ENCODE results near the gene NNT.
"Not testable (repeated sequence)": the region's sequence is repeated elsewhere in the genome, so short reads cannot be mapped to it uniquely, and the experiment has no call there.

NNT gene

DNA sequence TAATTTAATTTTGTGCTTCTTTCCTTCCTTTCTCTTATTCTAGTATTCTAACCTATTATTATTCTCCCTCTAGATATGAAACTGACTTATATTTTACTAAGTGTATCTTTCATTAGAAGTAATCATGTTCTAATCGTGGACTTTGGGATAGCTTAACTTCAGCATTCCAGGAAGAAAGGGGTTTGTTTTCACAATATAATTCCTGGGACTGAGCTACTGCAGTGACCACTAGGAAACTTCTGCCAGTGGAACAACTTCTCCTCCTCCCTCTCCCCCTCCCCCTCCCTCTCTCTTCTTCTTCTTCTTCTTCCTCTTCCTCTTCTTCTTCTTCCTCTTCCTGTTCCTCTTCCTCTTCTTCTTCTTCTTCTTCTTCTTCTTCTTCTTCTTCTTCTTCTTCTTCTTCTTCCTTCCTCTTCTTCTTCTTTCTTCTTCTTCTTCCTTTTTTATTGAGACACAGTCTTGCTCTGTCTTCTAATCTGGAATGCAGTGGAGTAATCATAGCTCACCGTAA is 127.9 kb downstream of the NNT start:
- DNase-seq = no peak

DNA sequence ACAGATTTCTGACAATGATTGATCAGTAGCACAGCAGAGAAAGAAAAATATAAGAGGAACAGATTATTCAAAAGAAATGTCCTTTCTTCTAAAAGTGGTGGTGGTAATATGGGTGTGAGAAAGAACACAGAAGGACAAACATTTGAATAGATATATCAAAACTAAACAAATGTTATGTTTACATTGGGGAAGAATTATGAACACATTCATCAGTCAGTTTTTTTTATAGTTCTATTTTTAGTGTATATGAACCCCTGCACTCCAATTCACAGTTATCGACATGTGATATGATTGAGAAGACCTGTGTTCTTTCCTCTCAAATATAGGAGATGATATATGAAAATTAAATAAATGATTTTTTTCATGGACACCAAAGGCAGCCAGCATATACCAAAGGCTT is 128.6 kb downstream of the NNT start:
- no peak for DNase-seq

GRCh38 chr5:43745923-43746548 is 143.1 kb downstream of the NNT start:
- DNase-seq = not testable (repeated sequence)

GRCh38 chr5:43750809-43751208 is 147.8 kb downstream of the NNT start:
- no peak for DNase-seq

DNA sequence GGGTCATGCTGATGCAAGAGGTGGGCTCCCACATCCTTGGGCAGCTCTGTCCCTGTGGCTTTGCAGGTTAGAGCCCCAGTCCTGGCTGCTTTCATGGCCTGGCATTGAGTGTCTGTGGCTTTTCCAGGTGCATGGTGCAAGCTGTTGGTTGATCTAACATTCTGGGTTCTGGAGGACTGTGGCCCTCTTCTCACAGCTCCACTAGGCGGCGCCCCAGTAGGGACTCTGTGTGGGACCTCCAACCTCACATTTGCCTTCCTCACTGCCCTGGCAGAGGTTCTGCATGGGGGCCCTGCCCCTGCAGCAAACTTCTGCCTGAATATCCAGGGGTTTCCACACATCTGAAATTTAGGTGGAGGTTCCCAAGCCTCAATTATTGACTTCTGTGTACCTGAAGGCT is 150.1 kb downstream of the NNT start:
- DNase-seq = no peak

Measured in NCI-H1694 (cell line).